CD4-positive, alpha-beta T cell treated with Interleukin-4 for 1 hour (primary cell): ENCODE data around the gene SNX13.

Source experiments
- DNase-seq, 2 donors: peaks; one replicate each; pipeline ENCODE4 v3.0.0-alpha.2; 2020 to 2022

SNX13 gene, protein sequence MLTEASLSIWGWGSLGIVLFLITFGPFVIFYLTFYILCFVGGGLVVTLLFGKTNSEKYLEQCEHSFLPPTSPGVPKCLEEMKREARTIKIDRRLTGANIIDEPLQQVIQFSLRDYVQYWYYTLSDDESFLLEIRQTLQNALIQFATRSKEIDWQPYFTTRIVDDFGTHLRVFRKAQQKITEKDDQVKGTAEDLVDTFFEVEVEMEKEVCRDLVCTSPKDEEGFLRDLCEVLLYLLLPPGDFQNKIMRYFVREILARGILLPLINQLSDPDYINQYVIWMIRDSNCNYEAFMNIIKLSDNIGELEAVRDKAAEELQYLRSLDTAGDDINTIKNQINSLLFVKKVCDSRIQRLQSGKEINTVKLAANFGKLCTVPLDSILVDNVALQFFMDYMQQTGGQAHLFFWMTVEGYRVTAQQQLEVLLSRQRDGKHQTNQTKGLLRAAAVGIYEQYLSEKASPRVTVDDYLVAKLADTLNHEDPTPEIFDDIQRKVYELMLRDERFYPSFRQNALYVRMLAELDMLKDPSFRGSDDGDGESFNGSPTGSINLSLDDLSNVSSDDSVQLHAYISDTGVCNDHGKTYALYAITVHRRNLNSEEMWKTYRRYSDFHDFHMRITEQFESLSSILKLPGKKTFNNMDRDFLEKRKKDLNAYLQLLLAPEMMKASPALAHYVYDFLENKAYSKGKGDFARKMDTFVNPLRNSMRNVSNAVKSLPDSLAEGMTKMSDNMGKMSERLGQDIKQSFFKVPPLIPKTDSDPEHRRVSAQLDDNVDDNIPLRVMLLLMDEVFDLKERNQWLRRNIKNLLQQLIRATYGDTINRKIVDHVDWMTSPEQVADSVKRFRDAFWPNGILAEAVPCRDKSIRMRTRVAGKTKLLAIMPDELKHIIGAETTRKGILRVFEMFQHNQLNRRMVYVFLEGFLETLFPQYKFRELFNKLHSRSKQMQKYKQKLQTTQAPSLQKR

DNA sequence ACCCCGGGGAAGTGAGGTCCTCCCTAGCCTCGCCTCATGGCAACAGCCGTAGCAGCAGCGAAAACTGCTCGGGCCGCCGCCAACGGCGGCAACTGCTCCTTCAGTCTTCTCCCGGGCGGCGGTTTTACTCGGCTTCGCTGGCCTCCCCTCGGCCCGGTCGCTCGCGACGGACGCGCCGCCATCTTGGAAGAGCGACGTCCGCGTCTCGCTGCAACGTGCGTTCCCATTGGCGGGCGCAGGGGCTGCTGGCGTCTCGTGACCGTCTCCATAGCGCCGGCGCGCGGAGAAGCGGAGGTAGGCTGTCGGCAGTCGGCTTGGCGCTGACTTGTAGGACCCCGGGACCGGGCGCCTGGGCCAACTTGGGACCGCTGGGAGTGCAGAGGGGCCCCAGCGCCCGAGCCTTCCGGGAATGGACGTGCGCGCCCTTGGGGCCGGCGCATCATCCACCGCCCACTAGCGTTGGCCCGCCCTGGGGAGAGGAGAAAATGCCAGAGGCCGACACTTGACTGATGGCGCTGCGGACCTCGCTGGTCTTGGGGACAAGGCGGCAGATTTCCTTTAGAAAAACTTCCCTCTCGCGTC, at the start of gene SNX13:
SNX13 (minus strand) TSS at position 193 of the 582 bp plus-strand sequence. CDS start 199 bp downstream, outside the sequence.
- peak; percentile 90 for DNase-seq

GRCh38 chr7:17989546-17989945, 49.3 kb upstream of the SNX13 start:
- no peak for DNase-seq

- DNase-seq = no peak
Observed at GRCh38 chr7:17988858-17989257, 48.6 kb upstream of the SNX13 start.

DNA sequence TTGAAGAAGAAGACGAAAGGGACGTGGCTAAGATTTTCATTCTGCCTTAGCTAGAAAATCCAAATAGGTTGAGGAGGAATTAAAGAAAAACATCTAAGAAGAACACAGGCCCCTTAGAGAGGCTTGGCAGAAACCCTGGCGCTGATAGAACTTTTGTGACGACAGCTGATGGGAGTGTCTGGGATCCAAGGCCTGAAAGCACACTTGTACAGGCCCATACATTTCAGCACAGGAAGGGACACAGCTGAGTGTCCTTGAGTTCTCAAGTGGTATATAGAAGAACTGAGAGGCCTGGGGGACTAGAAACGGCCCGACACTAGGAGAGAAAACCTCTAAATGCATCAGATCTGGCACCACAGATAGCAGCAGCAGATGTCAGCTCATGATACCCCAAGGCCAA, 47.8 kb upstream of the SNX13 start:
- no peak for DNase-seq

- no peak for DNase-seq
Observed at GRCh38 chr7:17986851-17987250, 46.6 kb upstream of the SNX13 start.

- DNase-seq = no peak
Observed at GRCh38 chr7:17985473-17986239, 45.4 kb upstream of the SNX13 start.

DNA sequence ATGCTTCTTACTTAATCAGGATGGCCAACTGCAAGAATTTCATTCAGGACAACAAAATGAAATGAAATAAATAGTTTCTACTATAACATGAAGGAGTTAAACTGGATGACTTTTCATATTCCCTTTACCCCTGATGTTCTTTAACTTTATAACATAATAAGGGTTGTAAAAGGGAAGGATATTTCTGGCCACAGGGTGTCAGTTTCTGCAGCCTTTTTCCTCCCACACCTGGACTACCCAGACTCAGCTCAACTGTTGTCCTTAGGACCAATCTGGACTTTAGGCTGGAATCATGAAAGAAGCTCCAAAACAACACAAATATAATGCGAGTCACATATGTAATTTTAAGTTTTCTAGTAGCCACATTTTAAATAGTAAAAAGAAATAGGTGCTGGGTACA, 44.0 kb upstream of the SNX13 start:
- DNase-seq = no peak

GRCh38 chr7:17983221-17984062, 43.1 kb upstream of the SNX13 start:
- DNase-seq = no peak

GRCh38 chr7:17976952-17977351, 36.7 kb upstream of the SNX13 start:
- no peak for DNase-seq

DNA sequence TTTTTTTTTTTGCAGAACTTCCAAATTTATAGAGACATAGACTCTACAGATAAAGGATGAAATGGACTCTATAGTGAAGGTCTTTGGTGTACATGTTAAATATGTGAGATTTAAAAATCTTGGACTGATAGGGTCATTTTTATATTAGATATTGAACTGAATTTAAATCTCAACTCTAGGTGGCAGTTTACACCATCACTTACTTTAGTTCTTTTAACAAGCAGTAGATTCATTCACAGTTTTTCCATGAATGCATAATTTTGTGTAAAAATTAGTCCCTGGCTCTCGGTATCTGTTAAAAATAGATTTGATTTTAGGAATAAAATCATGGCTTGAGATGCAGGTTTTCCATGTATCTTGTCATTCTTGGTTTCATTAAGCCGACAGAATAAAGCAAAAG, 31.1 kb upstream of the SNX13 start:
- DNase-seq = no peak

- no peak for DNase-seq
Observed at GRCh38 chr7:17968791-17969715, 28.8 kb upstream of the SNX13 start.

DNA sequence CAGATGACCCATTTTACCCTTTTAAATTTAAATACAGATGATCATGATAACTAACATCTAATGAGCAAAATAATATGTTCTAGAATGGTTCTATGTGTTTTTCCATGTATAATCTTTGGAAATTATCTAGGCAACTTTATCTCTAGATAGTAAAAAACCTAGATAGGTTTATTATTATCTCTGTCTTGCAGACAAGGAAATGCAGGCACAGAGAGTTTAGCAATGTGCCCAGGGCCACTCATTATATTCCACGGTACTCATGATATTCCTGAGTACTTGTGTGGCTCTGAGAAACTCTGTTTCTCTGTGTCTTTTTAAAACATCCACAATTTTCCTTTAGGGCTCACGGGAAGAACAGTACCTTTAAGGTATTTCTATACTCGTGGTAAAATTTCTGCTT, 26.4 kb upstream of the SNX13 start:
- DNase-seq = no peak

GRCh38 chr7:17965603-17966002, 25.3 kb upstream of the SNX13 start:
- DNase-seq = no peak

DNA sequence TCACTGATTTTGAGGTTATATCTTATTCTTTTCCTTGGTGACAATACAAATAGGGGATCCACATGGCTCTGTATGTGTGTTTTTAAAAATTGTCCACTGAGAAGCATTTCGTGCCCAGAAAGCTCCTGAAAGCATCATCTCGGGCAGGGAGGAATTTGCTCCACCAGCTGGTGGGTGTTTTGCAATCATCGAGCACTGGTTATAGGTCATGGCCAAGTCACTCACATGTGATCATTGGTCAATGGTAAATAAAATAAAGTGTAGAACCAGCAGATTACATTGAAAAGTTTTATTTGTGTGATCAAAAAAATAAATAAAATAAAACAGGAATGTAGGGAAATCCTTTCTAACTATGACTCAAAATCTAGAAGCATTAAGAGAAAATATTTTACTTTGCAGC, 23.0 kb upstream of the SNX13 start:
- DNase-seq = no peak

DNA sequence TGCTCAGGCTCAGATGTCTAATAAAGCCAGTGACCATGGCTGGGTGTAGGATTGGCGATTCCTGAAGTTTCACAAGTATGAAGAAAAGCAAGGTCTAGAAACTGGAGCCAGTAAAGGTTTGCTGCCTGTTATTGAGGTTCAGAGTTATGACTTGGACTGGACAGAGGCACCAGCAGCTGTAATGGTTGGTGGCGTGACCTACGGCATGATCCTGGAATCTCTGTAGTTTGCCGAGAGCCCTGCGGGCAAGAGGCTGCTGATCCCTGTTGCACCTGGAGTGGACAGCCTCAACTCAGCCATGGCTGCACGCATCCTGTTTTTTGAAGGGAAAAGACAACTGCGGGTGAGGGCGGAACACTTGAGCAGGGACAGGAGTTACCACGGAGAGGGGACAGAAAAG, 22.4 kb upstream of the SNX13 start:
- no peak for DNase-seq

DNA sequence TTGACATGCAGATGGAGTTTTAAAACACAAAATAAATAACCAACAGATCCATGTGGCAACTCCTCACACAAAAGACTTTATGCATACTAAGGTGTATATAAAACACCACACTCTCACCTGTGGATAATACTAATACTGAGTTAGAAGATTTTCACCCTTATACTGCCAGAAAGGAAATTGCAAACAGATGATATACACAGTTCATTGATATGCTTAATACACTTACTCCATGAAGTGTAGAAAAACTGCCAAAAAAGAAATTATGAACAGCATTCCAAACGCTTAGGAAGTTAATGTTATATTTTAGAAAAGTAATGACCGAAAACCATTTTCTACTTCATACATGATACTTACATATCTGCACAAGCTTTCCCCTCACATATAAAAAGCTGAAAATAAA, 17.6 kb upstream of the SNX13 start:
- no peak for DNase-seq

DNA sequence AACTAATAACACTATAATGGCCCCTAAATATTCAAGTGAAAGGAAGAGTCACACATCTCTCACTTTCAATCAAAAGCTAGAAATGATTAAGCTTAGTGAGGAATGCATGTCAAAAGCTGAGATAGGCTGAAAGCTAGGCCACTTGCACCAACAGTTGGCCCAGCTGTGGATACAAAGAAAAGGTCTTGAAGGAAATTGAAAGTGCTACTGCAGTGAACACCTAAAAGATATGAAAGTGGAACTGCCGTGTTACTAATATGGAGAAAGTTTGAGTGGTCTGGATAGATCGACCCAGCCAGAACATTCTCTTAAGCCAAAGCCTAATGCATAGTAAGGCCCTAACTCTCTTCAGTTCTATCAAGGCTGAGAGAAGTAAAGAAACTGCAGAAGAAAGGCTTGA, 12.1 kb upstream of the SNX13 start:
- no peak for DNase-seq

GRCh38 chr7:17951742-17952254, 11.5 kb upstream of the SNX13 start:
- DNase-seq = no peak

DNA sequence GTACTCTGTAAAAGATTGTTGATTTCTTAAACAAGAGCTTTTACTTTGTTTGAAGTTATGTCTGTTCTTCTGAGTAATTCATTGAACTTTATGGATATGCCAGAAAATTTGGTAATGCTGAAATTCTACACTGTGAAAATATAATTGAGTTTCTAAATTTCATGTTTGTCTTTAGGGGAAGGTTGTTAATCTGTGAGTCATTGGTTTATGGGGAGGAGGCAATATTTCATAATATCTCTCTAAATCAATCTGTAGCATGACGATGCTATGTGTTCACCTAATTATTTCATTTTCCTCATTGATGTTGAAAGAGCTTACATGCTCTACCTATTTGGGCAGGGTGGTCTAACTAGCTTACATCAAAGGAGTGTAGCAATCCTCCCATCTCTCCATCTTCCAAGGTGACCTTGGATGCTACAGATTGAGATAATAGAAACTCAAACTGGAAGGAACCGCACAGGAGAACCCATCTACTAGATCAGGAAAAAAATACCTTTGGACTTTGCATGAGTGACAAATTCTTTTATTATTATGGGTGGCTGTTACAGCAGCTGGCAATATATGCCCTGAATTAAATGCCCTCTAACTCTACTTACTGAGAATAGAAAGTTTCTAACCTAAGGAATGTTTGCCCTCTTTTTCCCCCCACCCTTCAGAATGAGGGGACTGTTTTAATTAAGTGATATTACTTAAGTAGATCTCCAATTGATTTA, 8.4 kb upstream of the SNX13 start:
- no peak for DNase-seq

GRCh38 chr7:17947620-17948019, 7.3 kb upstream of the SNX13 start:
- no peak for DNase-seq
